OCI-LY1 (cell line): ENCODE results near the gene UAP1.

Experiments
- EZH2 ChIP-seq: fragments of 200-600 bp; sonication (generic), shearing (Covaris generic); IDR thresholded peaks from 2 replicates; pipeline ENCODE4 v1.8.0; 2017; ENCODE audit warnings: borderline replicate concordance, mixed run types, mild to moderate bottlenecking, antibody characterized with exemption, low read length, moderate library complexity, mixed read lengths
- TF ChIP-seq, protein P1 (sequence below): fragments of 200-600 bp; sonication (generic), shearing (Covaris generic); IDR thresholded peaks from 2 replicates; pipeline ENCODE4 v1.5.1; 2017; ENCODE audit warnings: mild to moderate bottlenecking, antibody characterized with exemption, low read length, moderate library complexity, mixed read lengths

DNA sequence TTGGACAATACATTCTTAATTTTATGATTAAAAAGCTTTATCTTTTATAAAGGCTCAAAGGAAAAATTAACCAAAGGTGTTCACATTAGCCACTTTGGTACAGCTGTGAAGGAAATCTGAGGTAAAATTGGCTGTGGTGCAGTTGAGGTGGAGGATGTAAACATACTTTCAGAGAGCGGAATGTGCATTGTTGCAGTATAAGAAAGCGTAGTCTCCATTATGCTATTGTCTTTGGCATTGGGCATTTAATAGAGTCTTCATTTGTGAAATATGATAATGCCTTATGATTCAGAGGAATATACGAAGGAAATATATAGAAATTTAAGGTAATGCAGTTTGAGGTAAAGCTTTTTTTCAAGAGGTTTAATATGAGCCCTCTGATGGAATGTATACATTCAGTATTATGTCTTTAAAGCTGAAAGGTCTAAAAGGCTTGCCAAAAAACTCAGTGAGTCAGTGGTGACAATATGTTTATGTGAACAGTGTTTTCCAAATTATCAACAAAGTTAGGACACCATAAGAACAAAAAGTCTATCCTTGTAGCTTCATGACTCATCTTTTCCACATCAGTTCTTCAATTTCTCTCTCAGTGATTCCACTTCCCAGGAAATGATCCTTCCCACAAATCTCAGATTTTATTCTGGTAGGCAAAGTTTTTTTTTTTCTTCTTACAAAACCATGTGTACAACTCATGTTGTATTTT is 43.9 kb downstream of the UAP1 start:
- TF ChIP-seq, protein P1, sequence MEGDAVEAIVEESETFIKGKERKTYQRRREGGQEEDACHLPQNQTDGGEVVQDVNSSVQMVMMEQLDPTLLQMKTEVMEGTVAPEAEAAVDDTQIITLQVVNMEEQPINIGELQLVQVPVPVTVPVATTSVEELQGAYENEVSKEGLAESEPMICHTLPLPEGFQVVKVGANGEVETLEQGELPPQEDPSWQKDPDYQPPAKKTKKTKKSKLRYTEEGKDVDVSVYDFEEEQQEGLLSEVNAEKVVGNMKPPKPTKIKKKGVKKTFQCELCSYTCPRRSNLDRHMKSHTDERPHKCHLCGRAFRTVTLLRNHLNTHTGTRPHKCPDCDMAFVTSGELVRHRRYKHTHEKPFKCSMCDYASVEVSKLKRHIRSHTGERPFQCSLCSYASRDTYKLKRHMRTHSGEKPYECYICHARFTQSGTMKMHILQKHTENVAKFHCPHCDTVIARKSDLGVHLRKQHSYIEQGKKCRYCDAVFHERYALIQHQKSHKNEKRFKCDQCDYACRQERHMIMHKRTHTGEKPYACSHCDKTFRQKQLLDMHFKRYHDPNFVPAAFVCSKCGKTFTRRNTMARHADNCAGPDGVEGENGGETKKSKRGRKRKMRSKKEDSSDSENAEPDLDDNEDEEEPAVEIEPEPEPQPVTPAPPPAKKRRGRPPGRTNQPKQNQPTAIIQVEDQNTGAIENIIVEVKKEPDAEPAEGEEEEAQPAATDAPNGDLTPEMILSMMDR, result no peak
- TF ChIP-seq EZH2, result no peak
